IMR-90 (cell line): ENCODE data around the gene POLR1E. TPM values are rescaled to one million over a fixed set of nuclear protein-coding genes. Genes with fewer than 3 reads are reported as not detected.

Experiments
- ATAC-seq: fragments of 200-7000 bp; cut with Tn5 transposase; 2 replicates; pipeline ENCODE4 v1.9.1; 2020; ENCODE audit warnings: low read depth, mild to moderate bottlenecking, moderate library complexity
- BruUV-seq: library from RNA; stranded (reverse); fragments of 400-500 nt; replicated peaks from 2 replicates; lab custom pipeline; 2021; lab: Mats Ljungman, UMichigan
- CTCF ChIA-PET: fragments of 300-600 bp; formaldehyde crosslinking; extraction: SDS; loops from one replicate; lab custom pipeline; 2021; ENCODE audit warnings: antibody characterized with exemption; lab: Yijun Ruan, JAX
- POLR2A ChIA-PET: fragments of 300-600 bp; sonication (Branson Sonifier 250); formaldehyde crosslinking; loops from one replicate; lab custom pipeline; 2022; ENCODE audit warnings: antibody characterized with exemption; ENCODE audit not compliant: unreplicated experiment; lab: Charles Lee
- DNase-seq: peaks from one replicate; pipeline ENCODE4 v3.0.0; 2013
- H2AFZ ChIP-seq: replicated peaks from 2 replicates; pipeline ENCODE3; 2013; ENCODE audit warnings: low read length, mild to moderate bottlenecking; ENCODE audit not compliant: poor library complexity
- H2AK5ac ChIP-seq: 2 replicates; pipeline ENCODE4 v1.6.1; 2013; ENCODE audit warnings: low read depth, low read length, inconsistent platforms
- H2AK9ac ChIP-seq: replicated peaks from 2 replicates; pipeline ENCODE3; 2013; ENCODE audit warnings: mild to moderate bottlenecking, low read depth, low read length, moderate library complexity; ENCODE audit not compliant: poor library complexity
- H2BK120ac ChIP-seq: 2 replicates; pipeline ENCODE4 v1.6.1; 2013; ENCODE audit warnings: low read depth, low read length, inconsistent platforms
- H2BK15ac ChIP-seq: 3 replicates; pipeline ENCODE4 v1.6.1; 2013; ENCODE audit warnings: low read depth, low read length, inconsistent platforms
- H2BK20ac ChIP-seq: 2 replicates; pipeline ENCODE4 v1.6.1; 2013; ENCODE audit warnings: low read depth, mild to moderate bottlenecking, inconsistent platforms, low read length, moderate library complexity
- H2BK5ac ChIP-seq: 2 replicates; pipeline ENCODE4 v1.6.1; 2013; ENCODE audit warnings: mild to moderate bottlenecking, low read depth, low read length, inconsistent platforms; ENCODE audit not compliant: poor library complexity, severe bottlenecking
- H3K14ac ChIP-seq: replicated peaks from 2 replicates; pipeline ENCODE4 v1.6.1; 2013; ENCODE audit warnings: low read depth, low read length, inconsistent platforms
- H3K18ac ChIP-seq: 2 replicates; pipeline ENCODE4 v1.6.1; 2013; ENCODE audit warnings: low read depth, low read length, control low read depth
- H3K23ac ChIP-seq: 2 replicates; pipeline ENCODE4 v1.6.1; 2013; ENCODE audit warnings: low read depth, low read length, inconsistent platforms
- H3K27ac ChIP-seq: 2 replicates; pipeline ENCODE4 v1.5.1; 2013; ENCODE audit warnings: mild to moderate bottlenecking, control low read depth, low read length; ENCODE audit not compliant: insufficient read depth
- H3K27me3 ChIP-seq: 2 replicates; pipeline ENCODE4 v1.6.1; 2013; ENCODE audit warnings: low read length; ENCODE audit not compliant: control insufficient read depth, insufficient read depth
- H3K36me3 ChIP-seq: 2 replicates; pipeline ENCODE4 v1.6.1; 2013; ENCODE audit warnings: low read length, mixed read lengths; ENCODE audit not compliant: control insufficient read depth, insufficient read depth
- H3K4ac ChIP-seq: 2 replicates; pipeline ENCODE4 v1.6.1; 2013; ENCODE audit warnings: low read depth, low read length, inconsistent platforms
- H3K4me1 ChIP-seq: 2 replicates; pipeline ENCODE4 v1.6.1; 2013; ENCODE audit warnings: low read length, mixed read lengths; ENCODE audit not compliant: control insufficient read depth, insufficient read depth
- H3K4me2 ChIP-seq: 2 replicates; pipeline ENCODE4 v1.6.1; 2013; ENCODE audit warnings: low read depth, mild to moderate bottlenecking, control low read depth, low read length, moderate library complexity
- H3K4me3 ChIP-seq: 2 replicates; pipeline ENCODE4 v1.5.1; 2013; ENCODE audit warnings: low read depth, mild to moderate bottlenecking, control low read depth, low read length, moderate library complexity; ENCODE audit not compliant: insufficient read depth
- H3K56ac ChIP-seq: 2 replicates; pipeline ENCODE4 v1.6.1; 2013; ENCODE audit warnings: low read length, inconsistent platforms; ENCODE audit not compliant: insufficient read depth; ENCODE audit errors: extremely low read depth
- H3K79me1 ChIP-seq, 2 experiments: 2 replicates each; pipeline ENCODE4 v1.6.1; 2013; ENCODE audit warnings: low read length in 2 of 2, inconsistent platforms in 1 of 2, low read depth in 1 of 2
- H3K9ac ChIP-seq: 2 replicates; pipeline ENCODE4 v1.6.1; 2013; ENCODE audit warnings: low read depth, low read length, control low read depth
- H3K9me1 ChIP-seq: 2 replicates; pipeline ENCODE4 v1.6.1; 2013; ENCODE audit warnings: low read length, inconsistent platforms; ENCODE audit not compliant: insufficient read depth
- H3K9me3 ChIP-seq: 2 replicates; pipeline ENCODE4 v1.6.1; 2013; ENCODE audit warnings: low read length; ENCODE audit not compliant: control insufficient read depth, insufficient read depth
- H4K20me1 ChIP-seq: 2 replicates; pipeline ENCODE4 v1.6.1; 2013; ENCODE audit warnings: low read length, inconsistent platforms; ENCODE audit not compliant: insufficient read depth
- H4K5ac ChIP-seq: 2 replicates; pipeline ENCODE4 v1.6.1; 2013; ENCODE audit warnings: mild to moderate bottlenecking, low read depth, low read length, control low read depth
- H4K8ac ChIP-seq, 2 experiments: 2 replicates each; pipeline ENCODE4 v1.6.1; 2013; ENCODE audit warnings: low read depth in 2 of 2, low read length in 2 of 2, control low read depth in 1 of 2, inconsistent platforms in 1 of 2
- H4K91ac ChIP-seq: 2 replicates; pipeline ENCODE4 v1.6.1; 2013; ENCODE audit warnings: low read depth, low read length, inconsistent platforms; ENCODE audit not compliant: insufficient read depth
- FOS ChIP-seq: fragments of 150-350 bp; IDR thresholded peaks from 2 replicates; pipeline ENCODE4 v1.6.1; 2016; ENCODE audit warnings: low read depth, low read length
- MXI1 ChIP-seq: IDR thresholded peaks from 2 replicates; pipeline ENCODE4 v1.6.1; 2012; ENCODE audit warnings: low read depth, mild to moderate bottlenecking, low read length, moderate library complexity, borderline replicate concordance
- POLR2A ChIP-seq: IDR thresholded peaks from 2 replicates; pipeline ENCODE4 v1.6.1; 2012; ENCODE audit warnings: mild to moderate bottlenecking, low read depth, low read length
- WGBS, 2 experiments: methylation state at CpG; one replicate each; pipeline versions ENCODE4 v1.1.5 to v1.1.7; 2013; ENCODE audit warnings: missing lambda C conversion rate in 2 of 2; ENCODE audit not compliant: insufficient read length in 1 of 2; ENCODE audit errors: extremely low coverage in 2 of 2; 5-methylcytosine and 5-hydroxymethylcytosine counted together
- dilution Hi-C: fragments of 300-500 bp; cut with HindIII; formaldehyde crosslinking; loops from one replicate; pipeline ENCODE4 v1.14.3; 2018; ENCODE audit warnings: low sequenced_read_pairs; ENCODE audit not compliant: unreplicated experiment
- in situ Hi-C: fragments of 300-500 bp; cut with MboI; formaldehyde crosslinking; loops from 3 replicates; pipeline ENCODE4 v1.14.3; 2019; ENCODE audit warnings: low sequenced_read_pairs, inconsistent platforms, mixed read lengths
- intact Hi-C: fragments of 100-400 bp; cut with micrococcal nuclease; formaldehyde crosslinking; loops from 2 replicates; pipeline ENCODE4 v1.10.0; 2022
- polyA plus RNA-seq, 3 experiments: library from polyadenylated mRNA; depleted of rRNA; stranded (reverse); fragments of >200 nt; gene quantifications; 2 replicates each; pipeline ENCODE4 v1.2.3, GENCODE V29; 2012; ENCODE audit warnings: low replicate concordance in 1 of 3
- total RNA-seq: library from RNA; depleted of rRNA; stranded (reverse); fragments of >200 nt; gene quantifications from 2 replicates; pipeline ENCODE4 v1.2.3, GENCODE V29; 2012
- TF ChIP-seq, protein P1 (sequence below): fragments of 150-350 bp; IDR thresholded peaks from 2 replicates; pipeline ENCODE4 v1.6.1; 2016; ENCODE audit warnings: low read depth, mild to moderate bottlenecking, low read length, moderate library complexity, borderline replicate concordance
- TF ChIP-seq, protein P2 (sequence below): fragments of 150-350 bp; IDR thresholded peaks from 2 replicates; pipeline ENCODE4 v1.6.1; 2017; ENCODE audit warnings: mild to moderate bottlenecking, antibody characterized with exemption, low read length, low read depth

Gene POLR1E
- total and polyA plus RNA-seq, 2 of the 4 experiments (the other 2 are of a cell fraction), result 48.0 to 71.9 TPM

DNA sequence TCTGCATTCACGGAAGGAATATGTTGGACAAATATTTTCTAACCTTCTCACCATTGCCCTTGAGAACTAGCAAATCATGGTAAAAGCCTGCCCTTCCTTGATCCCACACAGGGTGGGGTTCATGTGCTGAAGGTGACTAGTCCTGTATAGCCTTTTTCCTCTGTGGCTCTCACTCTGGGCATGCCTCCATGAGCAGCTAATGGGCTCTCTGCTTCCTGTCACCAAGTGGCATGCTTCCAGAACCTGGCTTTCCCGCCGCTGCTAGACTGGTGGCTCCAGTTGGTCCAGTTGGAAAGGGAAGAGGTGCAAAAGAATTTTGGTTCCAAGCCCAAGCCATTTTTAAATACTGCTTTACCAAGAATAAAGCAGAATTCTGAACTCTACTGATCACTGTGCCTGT lies 54.9 kb downstream of the POLR1E start:
- dilution Hi-C loops, result no loop called here
- no peak overlapping the region for H4K91ac ChIP-seq

More for the DNA sequence above, 54.9 kb downstream of the POLR1E start:
- POLR2A ChIA-PET, result no interaction called here
- H3K56ac ChIP-seq, result no peak overlapping the region
- no peak overlapping the region for H3K23ac ChIP-seq
- H4K20me1 ChIP-seq, result no peaks in the 10 kb centered on the region
- no peaks in the 10 kb centered on the region for H3K9me3 ChIP-seq
- ATAC-seq (no peak), DNase-seq (no peak)
- H3K9ac ChIP-seq, result no peak overlapping the region
- intact Hi-C loops (no loop called here), in situ Hi-C loops (no loop called here)
- no peak overlapping the region for H3K18ac ChIP-seq
- no peak overlapping the region for H3K4ac ChIP-seq
- no peak overlapping the region for H2AFZ ChIP-seq
- no TSS peak for BruUV-seq
- H2BK15ac ChIP-seq, result no peak overlapping the region
- no peak overlapping the region for H4K8ac ChIP-seq
- no peak overlapping the region for H3K14ac ChIP-seq
- H2BK5ac ChIP-seq, result no peak overlapping the region
- H3K79me1 ChIP-seq, result 0 out of 4 replicates have a peak, but pooled peaks cover 0 to 4% of the 10 kb centered on the region in 2 experiments
- H3K27me3 ChIP-seq, result no peaks in the 10 kb centered on the region
- H3K36me3 ChIP-seq, result peaks cover 24% of the 10 kb centered on the region
- no peak overlapping the region for H3K27ac ChIP-seq
- no peak overlapping the region for H3K4me2 ChIP-seq
- CTCF ChIA-PET, result no interaction called here
- no peak overlapping the region for H2BK20ac ChIP-seq
- H3K4me3 ChIP-seq, result no peak overlapping the region
- H3K9me1 ChIP-seq, result peaks cover 2% of the 10 kb centered on the region; the same call in 1 of the 2 replicates
- WGBS, 2 experiments, result no CpG with 5 or more reads among the region's 3 CpGs
- H4K5ac ChIP-seq, result no peak overlapping the region
- TF ChIP-seq, protein P1, sequence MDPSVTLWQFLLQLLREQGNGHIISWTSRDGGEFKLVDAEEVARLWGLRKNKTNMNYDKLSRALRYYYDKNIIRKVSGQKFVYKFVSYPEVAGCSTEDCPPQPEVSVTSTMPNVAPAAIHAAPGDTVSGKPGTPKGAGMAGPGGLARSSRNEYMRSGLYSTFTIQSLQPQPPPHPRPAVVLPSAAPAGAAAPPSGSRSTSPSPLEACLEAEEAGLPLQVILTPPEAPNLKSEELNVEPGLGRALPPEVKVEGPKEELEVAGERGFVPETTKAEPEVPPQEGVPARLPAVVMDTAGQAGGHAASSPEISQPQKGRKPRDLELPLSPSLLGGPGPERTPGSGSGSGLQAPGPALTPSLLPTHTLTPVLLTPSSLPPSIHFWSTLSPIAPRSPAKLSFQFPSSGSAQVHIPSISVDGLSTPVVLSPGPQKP, result no peak
- TF ChIP-seq POLR2A, result no peak
- TF ChIP-seq, protein P2, sequence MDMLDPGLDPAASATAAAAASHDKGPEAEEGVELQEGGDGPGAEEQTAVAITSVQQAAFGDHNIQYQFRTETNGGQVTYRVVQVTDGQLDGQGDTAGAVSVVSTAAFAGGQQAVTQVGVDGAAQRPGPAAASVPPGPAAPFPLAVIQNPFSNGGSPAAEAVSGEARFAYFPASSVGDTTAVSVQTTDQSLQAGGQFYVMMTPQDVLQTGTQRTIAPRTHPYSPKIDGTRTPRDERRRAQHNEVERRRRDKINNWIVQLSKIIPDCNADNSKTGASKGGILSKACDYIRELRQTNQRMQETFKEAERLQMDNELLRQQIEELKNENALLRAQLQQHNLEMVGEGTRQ, result no peak
- TF ChIP-seq FOS, result no peak
- no peak for TF ChIP-seq MXI1
- H2AK5ac ChIP-seq, result no peak overlapping the region
- no peak overlapping the region for H2BK120ac ChIP-seq
- H2AK9ac ChIP-seq, result no peak overlapping the region
- H3K4me1 ChIP-seq, result no peaks in the 10 kb centered on the region
